Stimulated activated naive CD8-positive, alpha-beta T cell treated with anti-CD3 and anti-CD28 coated beads, Interleukin-15, Interleukin-2, amounts not matched to agents 100 U/mL and 50 U/mL, for 24 hours (primary cell): Measurements from ENCODE around the gene NELFB.
"Not testable (repeated sequence)": the region's sequence is repeated elsewhere in the genome, so short reads cannot be mapped to it uniquely, and the experiment has no call there.

Source experiments
- ATAC-seq: fragments of 150-1000 bp; cut with Tn5 transposase; one replicate; pipeline ENCODE4 v1.10.0; 2021
- DNase-seq: peaks from one replicate; pipeline ENCODE4 v3.0.0; 2021

The NELFB gene

DNA sequence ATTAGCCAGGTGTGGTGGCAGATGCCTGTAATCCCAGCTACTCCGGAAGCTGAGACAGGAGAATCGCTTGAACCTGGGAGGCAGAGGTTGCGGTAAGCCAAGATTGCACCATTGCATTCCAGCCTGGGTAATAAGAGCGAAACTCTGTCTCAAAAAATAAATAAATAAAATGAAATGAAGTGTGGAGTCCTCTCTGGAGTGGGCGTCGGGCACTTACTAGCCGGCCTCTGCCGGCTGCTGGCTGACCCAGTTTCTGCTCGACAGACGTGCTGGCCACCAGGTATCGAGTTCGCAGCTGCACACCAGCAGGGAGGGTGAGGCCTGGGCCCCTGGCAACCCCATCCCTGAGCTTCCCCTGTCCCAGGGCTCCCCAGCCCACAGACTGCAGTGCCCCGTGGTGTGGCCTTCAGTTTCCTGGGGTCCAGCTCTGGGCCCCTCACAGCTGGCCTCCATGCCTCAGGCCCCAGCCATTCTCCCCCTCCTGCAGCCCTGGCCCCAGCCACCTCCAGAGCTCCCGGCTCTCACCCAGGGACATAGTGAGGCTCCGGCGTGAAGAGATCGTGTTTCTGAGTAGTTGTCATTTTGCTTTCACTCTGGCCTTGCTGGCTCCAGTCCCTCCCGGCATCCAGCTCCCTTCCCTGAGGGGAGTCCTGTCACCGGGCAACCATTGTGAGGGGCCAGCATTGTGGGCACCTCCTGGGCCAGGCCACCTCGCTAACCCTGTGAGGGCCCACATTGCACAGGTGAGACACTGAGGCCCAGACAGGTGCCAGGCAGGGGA is 7.8 kb upstream of the NELFB start:
- no peak for DNase-seq
- no peak for ATAC-seq

DNA sequence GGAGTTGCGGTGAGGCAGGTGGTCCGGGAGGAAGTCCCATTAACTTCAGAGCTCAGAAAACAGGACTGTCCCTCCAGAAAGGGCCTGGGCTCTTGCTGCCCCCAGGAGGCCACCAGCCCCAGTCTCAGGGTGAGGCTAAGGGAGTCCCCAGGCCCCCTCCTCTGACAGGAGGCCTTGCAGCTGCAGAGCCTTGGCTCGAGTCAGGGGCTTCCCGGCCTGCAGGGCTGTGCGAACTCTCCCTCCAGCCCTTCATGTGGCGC is 7.3 kb upstream of the NELFB start:
- no peak for DNase-seq
- no peak for ATAC-seq

GRCh38 chr9:137250329-137251193 is 4.6 kb upstream of the NELFB start:
- DNase-seq = no peak

DNA sequence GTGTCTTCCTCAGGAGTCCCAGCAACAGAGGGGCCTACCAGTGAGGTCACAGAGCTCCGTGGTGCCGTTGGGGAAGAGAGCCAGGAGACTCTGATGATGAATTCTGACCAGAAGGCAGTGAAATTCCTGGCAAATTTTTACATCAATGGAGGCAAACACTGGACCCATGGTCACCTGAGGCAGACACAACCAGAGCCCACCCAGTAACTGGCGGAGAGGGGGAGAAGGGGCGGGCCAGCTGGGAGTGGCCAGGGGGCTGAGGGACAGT is 4.0 kb upstream of the NELFB start, which contains the start of gene STPG3:
Gene STPG3, plus strand, starts transcription at position 93 of the 268 bp plus-strand sequence. Its CDS starts 1 bp downstream, at position 94.
- DNase-seq (no peak), ATAC-seq (no peak)

More at GRCh38 chr9:137250329-137251193, 4.6 kb upstream of the NELFB start:
- no peak for ATAC-seq

DNA sequence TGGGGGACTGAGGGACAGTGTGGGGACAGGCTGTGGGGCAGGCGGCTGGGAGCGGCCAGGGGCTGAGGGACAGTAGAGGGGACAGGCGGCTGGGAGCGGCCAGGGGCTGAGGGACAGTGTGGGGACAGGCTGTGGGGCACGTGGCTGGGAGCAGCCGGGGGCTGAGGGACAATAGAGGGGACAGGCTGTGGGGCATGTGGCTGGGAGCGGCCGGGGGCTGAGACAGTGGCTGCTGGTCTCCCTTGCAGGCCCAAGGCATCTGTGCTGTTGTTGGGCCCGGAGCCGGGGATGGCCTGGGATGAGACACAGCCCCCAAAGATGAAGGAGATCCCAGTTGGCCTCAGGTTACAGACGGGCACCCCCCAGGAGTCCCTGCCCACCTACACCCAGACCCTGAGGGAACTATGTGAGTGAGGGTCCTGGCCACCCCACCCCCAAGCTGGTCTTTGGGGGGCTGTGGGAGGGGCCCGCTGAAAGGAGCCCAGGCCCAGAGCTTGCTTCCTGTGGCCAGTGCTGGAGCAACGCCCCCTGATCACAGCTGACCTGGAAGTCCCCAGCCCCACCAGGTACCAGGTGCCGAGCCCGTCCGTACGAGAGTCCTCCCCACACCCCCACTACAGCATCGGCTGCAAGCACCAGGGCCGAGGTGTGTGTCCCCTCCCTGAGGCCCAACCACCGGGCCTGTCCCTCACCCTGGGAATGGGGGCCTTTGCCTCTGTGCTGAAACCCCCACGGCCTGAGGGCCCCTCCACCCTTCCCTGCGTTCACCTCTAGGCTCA is 3.4 kb upstream of the NELFB start:
- ATAC-seq = no peak

DNA sequence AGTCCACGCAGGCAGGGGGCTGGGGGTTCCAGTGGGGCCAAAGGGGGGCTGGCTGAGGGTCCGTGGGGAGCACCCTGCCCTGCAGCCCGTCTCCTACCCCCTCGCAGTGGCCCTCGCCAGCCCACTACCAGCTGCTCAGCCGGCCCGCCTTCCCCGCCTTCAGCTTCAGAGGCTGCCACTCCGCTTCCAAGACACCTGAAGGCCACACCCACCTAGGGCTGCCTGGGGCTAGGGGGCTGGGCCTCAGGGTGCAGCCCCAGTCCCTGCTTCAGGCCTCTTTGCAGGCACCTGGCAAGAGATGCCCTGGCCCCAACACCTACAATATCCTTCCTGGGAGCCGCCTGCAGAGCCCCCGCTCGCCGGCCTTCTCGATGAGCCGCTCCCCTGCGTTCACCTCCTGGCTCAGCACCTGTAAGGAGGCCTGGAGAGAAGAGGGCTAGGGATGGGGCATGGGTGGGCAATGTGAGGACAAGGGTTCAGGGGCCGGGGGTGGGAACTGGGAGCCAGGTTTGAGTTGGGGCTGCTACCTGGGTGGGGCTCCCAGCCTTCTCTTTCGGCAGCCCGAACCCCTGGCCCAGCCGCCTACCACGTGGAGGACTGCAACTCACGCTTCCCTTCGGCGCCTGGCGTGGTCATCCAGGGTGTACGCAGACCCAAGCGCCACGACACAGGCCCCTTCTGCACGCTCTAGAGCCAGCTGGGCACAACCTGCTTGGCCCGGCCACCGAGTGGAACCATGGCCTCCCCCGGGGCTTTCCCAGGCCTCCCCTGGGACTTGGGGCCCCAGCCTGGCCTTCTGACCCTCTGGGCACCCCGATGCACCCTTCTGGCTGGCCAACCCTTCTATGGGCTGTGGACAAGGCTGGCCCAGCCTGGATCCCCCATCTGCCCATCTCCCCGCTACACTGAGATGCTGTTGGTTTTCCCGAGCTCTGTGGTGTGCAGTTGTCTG is 2.3 kb upstream of the NELFB start:
- ATAC-seq (no peak), DNase-seq (no peak)

More for the DNA sequence above, 3.4 kb upstream of the NELFB start:
- no peak for DNase-seq

- DNase-seq = no peak
- no peak for ATAC-seq
Measured at GRCh38 chr9:137253717-137254623, 1.2 kb upstream of the NELFB start.

DNA sequence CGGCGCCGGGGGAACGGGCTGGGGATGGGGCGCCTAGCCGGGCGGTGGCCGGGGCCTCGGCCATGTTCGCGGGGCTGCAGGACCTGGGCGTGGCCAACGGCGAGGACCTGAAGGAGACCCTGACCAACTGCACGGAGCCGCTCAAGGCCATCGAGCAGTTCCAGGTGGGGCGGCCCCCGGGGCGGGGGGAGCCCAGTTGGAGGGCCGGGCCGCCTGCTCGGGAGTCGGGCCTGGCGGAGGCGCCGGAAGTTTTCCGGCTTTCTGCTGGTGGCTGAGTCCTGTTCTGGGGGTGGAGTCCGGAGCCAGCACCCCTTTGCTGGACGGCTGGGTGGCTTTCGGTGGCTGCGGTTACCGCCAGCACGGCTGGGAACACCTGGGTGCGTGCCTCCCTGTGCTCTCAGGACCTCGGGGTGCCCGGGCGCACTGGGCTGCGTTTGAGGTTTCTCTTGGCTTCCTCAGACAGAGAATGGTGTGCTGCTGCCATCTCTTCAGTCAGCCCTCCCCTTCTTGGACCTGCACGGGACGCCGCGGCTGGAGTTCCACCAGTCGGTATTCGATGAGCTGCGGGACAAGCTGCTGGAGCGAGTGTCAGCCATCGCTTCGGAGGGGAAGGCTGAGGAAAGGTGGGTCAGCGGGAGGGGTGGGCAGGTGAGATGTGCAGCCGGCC is 454 bp downstream of the NELFB start:
- ATAC-seq (peak; percentile 36), DNase-seq (no peak)

GRCh38 chr9:137256362-137256761 is 1.2 kb downstream of the NELFB start:
- ATAC-seq = no peak

GRCh38 chr9:137256856-137257255 is 1.7 kb downstream of the NELFB start:
- DNase-seq (no peak), ATAC-seq (no peak)

More at GRCh38 chr9:137256362-137256761, 1.2 kb downstream of the NELFB start:
- DNase-seq = no peak

DNA sequence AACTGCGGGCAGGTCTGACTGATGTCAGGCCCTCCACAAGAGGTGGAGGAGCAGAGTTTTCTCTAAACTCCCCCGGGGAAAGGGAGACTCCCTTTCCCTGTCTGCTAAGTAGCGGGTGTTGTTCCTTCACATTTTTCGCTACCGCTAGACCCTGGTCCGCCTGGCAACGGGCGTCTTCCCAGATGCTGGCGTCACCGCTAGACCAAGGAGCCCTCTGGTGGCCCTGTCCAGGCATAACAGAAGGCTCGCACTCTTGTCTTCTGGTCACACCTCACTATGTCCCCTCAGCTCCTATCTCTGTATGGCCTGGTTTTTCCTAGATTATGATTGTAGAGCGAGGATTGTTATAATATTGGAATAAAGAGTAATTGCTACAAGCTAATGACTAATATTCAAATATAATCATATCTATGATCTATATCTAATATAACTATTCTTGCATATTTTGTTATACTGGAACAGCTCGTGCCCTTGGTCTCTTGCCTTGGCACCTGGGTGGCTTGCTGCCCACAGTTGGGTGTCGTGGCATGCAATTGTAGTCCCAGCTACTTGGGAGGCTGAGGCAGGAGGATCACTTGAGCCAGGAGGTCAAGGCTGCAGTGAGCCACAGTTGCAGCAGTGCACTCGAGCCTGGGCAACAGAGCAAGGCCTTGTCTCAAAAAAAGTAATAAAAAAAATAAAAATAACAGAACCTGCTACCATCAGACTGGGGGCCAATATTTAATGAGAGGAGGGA is 7.2 kb downstream of the NELFB start:
- DNase-seq, ATAC-seq: not testable (repeated sequence)

DNA sequence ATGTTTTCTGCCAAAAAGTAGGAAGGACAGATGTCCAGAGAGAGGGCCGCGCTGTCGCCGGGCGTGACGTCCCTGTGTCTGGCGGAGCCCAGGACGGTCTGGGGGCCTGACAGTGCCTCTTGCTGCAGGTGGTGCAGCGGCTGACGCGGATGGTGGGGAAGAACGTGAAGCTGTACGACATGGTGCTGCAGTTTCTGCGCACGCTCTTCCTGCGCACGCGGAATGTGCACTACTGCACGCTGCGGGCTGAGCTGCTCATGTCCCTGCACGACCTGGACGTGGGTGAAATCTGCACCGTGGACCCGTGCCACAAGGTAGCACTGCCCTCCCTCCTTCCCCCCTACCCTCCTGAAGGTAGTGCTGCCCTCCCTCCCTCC is 7.8 kb downstream of the NELFB start:
- ATAC-seq = no peak
- no peak for DNase-seq

GRCh38 chr9:137263506-137263905 is 8.4 kb downstream of the NELFB start:
- ATAC-seq (no peak), DNase-seq (no peak)

DNA sequence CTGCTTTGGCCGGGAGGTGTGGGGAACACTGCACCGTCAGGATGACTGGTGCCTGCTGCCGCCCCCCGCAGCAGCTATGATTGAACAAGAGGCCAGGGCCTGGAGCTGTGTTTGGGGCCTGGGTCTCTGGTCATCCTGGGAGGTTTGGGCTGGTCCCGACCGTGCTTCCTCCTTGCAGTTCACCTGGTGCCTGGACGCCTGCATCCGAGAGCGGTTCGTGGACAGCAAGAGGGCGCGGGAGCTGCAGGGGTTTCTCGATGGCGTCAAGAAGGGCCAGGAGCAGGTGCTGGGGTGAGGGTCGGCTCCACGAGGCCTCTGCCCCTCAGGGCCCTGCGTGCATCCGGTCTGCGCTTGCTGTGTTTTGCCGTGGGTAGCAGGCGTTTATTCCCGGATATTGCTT is 8.9 kb downstream of the NELFB start:
- no peak for ATAC-seq
- no peak for DNase-seq

- DNase-seq = no peak
- ATAC-seq = no peak
Measured at GRCh38 chr9:137265496-137266161, 10.5 kb downstream of the NELFB start.

DNA sequence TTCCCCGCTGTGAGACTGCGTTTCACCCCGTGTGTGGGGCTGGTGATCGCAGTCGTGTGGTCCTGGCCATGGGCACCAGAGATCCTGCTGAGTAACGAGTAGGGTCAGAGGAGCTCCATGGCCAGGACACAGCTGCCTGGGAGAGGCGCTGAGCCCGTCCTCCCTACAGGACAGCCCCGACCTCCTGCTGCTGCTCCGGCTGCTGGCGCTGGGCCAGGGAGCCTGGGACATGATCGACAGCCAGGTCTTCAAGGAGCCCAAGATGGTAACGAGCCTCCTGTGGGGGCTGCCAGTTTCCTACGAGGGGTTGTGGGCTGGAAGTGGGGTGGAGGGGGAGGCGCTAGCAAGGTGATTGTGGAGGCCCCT is 11.0 kb downstream of the NELFB start:
- no peak for DNase-seq
- no peak for ATAC-seq

GRCh38 chr9:137266585-137267453 is 11.7 kb downstream of the NELFB start:
- no peak for ATAC-seq
- DNase-seq = no peak

DNA sequence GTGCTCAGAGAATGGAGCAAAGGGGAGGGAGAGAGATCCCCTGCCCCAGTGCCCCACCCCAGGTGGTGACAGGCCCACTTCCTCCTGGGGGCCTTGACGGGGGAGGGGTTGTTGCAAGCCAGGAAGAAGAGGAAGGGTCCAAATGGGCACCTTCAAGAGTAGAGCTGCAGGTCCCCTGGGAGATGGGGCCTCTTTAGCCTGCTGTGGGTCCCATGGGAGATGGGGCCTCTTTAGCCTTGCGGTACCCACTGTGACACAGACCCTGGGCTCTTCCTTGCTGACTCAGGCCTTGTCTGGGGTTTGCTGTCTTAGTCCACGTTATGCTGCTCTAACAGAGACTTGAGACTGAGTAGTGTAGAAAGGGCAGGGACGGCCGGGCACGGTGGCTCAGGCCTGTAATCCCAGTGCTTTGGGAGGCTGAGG is 12.8 kb downstream of the NELFB start:
- ATAC-seq (no peak), DNase-seq (no peak)
